Activated T-helper 9 cell treated with anti-CD3 and anti-CD28 coated beads, Interleukin-2, amount 50 U/mL, for 16 hours (primary cell): ENCODE results near the gene TOMM6.
"Not testable (repeated sequence)": the region's sequence is repeated elsewhere in the genome, so short reads cannot be mapped to it uniquely, and the experiment has no call there.

Source experiments
- DNase-seq: peaks from one replicate; pipeline ENCODE4 v3.0.0-alpha.2; 2020; ENCODE audit warnings: low read depth

The TOMM6 gene

GRCh38 chr6:41763470-41763869, 24.0 kb upstream of the TOMM6 start:
- no peak for DNase-seq

GRCh38 chr6:41766043-41766664, 21.3 kb upstream of the TOMM6 start:
- not testable (repeated sequence) for DNase-seq

- DNase-seq = no peak
These were observed 20.2 kb upstream of the TOMM6 start for GRCh38 chr6:41767112-41767833.

- DNase-seq = no peak
These were observed 18.8 kb upstream of the TOMM6 start for GRCh38 chr6:41768545-41769308.

- DNase-seq = no peak
These were observed 18.1 kb upstream of the TOMM6 start for GRCh38 chr6:41769376-41769775.

- DNase-seq = no peak
These were observed 17.0 kb upstream of the TOMM6 start for GRCh38 chr6:41770381-41771057.

DNA sequence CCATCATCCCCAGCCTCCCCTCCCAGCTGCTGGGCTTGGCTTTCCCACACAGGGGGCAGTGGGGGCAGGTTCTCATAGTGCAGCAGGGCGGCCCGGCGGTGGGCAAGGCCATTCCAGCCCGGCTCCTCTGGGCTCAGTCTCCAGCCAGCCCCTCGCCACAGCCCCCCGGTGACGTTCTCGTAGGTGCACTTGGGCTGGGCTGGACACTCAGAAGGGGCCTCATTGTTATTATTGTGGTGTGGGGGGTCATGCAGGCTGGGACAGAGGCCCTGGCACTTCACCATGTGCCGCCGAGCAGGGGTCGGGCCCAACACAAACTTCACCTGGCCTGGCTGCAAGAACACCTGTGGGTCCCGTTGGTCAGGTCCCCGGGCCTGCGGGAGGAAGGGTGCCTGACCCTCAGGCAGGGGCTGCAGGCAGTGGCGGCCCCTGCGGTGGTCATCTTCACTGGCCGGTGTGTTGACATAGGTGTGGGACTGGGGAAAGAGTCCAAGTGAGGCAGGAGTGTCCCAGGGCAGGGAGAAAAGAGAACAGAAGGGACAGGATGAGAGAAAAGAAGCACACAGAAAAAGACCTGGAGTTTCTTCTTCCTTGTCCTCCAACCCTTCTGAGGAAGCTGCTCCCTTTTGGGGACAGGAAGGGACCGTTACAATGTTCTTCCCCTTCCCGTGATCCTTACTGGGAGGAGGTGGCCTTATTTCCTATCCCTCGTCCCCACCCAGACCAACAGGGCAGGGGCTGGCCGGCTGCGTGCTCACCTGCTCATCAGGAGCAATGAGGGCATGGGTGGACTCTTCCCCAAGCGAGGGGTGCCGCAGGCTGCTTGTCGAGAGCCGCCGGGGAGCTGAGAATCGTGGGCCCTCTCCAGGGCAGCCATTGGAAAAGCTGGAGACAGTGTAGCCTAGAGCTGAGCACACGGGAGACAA, 16.2 kb upstream of the TOMM6 start:
- DNase-seq = no peak

DNA sequence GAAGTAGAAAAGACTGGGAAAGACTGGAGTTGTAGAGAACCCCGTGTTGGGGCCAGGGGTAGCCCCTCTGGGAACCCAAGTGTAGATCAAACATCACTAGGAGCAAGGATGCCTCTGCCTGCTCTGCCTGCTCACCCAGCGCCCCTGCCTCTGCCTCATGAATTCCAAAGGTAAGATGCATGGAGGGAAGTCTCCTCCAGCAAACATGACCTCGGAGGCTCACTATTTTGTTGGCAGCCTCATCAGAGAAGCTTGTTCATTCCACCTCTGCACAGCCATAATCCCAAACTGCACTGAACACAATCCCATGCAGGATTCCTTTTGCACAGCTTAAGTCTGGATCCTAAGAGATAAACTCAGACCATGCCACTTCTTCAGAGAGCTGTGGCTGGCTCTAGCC, 12.7 kb upstream of the TOMM6 start:
- no peak for DNase-seq

DNA sequence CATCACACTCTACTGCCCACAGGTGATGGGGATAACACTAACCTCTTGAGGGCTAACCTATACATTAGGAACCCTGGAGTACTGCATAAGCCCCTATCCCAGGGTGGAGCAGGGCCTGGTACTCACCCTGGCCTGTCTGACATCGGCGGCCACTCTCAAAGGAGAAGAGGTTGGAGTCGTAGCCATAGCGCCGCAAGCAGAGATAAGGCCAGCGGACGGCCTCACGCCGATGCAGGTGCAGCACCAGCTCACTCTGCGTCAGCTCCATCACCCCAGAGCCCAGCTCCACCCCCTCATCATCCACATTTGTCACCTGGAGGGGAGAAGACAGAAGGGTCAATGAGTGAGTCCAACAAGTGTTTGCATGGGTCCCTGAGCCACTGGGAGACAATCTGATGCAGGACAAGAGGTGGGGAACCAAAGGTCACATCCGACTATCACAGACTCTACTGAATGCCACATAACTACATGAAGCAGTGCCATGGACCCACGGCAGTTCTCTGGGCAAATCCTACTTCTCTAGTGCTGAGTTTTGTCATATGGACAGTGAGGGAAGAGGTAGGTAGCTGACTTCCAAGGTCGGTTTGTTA, 12.1 kb upstream of the TOMM6 start:
- no peak for DNase-seq

GRCh38 chr6:41777551-41778285, 9.8 kb upstream of the TOMM6 start:
- no peak for DNase-seq

- no peak for DNase-seq
These were observed 8.6 kb upstream of the TOMM6 start for GRCh38 chr6:41778895-41779294.

DNA sequence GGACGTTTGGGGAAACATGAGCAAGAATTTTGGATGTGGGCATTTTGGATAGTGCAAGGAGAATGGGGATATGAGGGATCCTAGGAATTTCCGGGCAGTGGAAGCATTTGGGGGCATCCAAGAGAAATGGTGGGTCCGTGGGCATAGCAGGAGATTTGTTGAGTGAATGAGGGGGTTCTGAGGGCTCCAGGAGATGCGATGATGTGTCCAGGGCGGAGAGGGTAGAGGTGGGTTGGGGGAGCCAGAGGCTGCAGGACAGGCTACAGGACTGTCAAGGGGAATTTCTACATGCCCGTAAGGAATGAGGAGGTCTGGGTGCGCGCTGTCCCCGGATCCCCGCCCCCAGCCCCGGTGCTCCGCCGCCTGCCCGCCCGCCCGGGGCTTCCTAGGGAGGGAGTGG, 8.2 kb upstream of the TOMM6 start:
- no peak for DNase-seq

GRCh38 chr6:41779788-41780550, 7.5 kb upstream of the TOMM6 start, which contains the start of gene FRS3:
FRS3 (minus strand) TSS chr6:41779900; CDS start chr6:41776987, 2,913 bp downstream.
- DNase-seq = peak; percentile 99

DNA sequence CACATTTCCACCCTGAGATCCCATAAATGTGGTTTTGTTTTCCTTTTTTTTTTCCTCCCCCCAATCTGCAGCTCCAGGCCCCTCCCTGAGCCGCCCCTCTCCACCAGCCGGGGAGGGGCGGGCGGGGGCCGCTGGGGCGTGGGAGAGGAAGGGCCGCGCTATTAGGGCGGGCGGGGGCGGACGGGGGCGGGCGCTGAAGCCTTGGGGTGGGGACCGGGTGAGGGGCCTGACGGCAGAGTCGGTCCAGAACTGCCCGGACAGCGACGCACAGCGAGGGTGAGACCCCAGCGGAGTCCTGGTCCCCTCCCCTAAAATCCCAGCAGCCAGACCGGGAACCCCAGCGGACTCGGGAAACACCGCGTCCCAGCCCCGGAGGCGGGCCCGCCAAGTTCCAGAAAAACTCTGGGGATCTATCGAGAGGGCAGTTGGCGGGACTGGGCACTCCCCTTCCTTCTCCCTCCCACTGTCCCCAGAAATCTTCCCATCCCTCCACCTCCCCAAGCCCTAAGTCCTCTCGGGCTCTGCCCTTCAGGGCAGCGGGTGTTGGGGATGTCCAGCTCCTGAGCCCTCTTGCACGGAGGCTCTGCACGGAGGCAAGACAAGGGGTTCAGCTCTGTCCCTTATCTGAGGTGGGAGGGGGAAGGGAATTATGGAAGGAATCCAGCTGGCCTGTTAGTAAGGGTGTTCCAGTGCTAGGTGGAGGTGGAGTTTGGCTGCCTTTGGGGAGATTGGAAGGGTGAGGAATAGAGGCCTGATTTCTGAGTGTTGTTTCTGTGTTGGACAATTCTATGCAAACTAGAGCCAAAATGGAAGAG, 6.7 kb upstream of the TOMM6 start, which contains the start of gene PRICKLE4:
TSS of gene PRICKLE4 (plus strand) at position 232 of the 815 bp plus-strand sequence. CDS start 2,692 bp downstream, outside the sequence.
- DNase-seq = no peak

DNA sequence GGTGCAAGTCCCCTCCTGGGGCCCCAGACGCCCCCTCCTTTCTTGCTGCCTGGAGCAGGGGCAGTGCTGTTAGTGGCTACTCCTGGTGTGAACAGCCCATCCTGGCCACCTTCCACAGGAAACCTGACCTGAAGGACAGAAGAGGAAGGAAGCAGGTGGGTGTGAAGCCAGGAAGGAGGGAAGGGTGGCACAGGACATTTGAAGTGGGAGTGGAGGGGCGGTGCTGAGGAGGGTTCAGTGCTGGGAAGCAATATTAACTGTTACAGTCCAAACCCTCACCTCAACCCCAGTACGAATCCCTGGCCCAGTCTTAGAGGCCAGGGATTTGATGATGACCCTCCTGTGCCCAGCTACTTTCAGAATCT, 6.1 kb upstream of the TOMM6 start:
- no peak for DNase-seq

DNA sequence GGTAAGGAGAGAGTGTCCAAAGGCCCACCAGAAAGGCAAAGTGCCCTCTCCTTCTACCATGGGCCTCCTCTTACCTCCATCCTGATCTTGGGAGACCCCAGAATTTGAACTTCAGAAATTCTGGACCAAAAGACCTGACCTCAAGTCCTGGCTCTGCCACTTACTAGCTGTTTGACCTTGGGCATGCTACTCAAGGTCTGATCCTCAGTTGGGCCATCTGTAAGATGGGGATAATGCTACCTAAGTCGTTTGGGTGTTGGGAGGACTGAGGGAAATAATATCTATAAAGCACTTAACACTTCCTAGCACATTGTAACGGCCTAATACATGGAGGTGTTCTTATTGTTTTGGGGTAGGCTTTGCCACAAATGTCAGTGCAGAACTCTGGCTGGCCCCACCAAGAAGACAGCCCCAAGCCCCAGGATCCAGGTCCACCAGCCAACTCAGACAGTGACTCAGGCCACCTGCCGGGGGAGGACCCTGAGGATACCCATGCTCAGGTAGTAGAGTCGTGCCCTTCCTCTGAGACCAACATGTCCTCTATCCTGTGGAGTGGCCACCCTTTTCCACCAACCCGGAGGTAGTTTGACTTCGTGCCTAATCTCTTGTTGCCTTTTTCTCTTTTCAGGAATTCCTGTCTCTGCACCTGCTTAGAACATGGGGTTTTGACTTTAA, 4.3 kb upstream of the TOMM6 start:
- DNase-seq = no peak

DNA sequence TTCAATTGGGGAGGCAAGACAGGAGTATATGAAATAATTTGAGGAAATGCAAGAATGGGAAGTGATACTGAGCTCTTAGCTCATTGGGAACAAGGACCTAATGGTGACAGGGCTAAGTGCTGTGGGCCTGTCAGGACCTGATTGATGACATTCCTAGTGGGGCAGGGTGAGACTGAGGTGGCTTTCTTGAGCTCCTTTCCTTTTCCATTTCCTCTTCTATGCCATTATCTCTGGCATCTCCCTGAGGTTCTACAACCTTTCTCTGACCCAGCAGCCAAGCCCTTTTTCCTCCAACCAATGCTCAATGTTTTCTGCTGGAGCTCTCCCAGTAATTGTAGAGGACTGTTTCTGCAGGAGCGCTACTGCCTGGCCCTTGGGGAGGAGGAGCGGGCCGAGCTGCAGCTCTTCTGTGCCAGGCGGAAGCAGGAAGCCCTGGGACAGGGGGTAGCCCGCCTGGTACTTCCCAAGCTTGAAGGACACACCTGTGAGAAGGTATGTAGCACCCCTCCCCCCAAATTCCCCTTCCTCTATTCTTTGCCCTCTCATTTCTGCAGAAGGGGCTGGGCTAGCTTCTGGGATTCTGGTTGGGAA, 2.8 kb upstream of the TOMM6 start:
- no peak for DNase-seq

DNA sequence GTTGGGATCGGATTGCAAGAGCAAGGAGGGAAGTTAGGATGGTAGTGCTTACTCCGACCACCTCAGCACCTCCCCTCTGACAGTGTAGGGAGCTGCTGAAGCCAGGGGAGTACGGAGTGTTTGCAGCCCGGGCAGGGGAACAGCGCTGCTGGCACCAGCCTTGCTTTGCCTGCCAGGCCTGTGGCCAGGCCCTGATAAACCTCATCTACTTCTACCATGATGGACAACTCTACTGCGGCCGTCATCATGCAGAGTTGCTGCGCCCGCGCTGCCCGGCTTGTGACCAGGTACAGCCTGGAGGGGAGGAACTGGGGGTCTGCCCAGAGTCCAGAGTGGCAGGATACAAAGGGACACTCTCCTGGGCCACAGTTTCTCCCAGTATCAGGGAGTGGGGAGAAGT, 2.2 kb upstream of the TOMM6 start:
- DNase-seq = no peak
